ENCODE data around the gene HAND2. TPM values are rescaled to one million over a fixed set of nuclear protein-coding genes. Genes with fewer than 3 reads are reported as not detected.

HAND2 gene
- polyA plus RNA-seq, 2 donors: 1.4 to 2.0 TPM

- no peak overlapping the region for H3K27ac ChIP-seq (ENCODE audit: low read depth in 2 of 2, low read length in 1 of 2)
- no peak overlapping the region for H3K4me3 ChIP-seq (ENCODE audit: low read depth in 1 of 2, low read length in 2 of 2)
- no peaks in the 10 kb centered on the region for H3K27me3 ChIP-seq (ENCODE audit: control insufficient read depth in 1 of 2, insufficient read depth in 2 of 2, low read length in 2 of 2)
- H3K36me3 ChIP-seq (ENCODE audit: control insufficient read depth in 2 of 2, insufficient read depth in 2 of 2, low read length in 1 of 2): no peaks in the 10 kb centered on the region
- no peaks in the 10 kb centered on the region for H3K9me3 ChIP-seq (ENCODE audit: control insufficient read depth in 2 of 2, insufficient read depth in 1 of 2, low read depth in 1 of 2, low read length in 1 of 2)
- H3K4me1 ChIP-seq (ENCODE audit: control insufficient read depth in 2 of 2, insufficient read depth in 2 of 2, low read length in 1 of 2): peaks cover 0 to 2% of the 10 kb centered on the region in 2 donors
- WGBS, 2 donors: 95 to 99% methylated on average over 1 of the region's 1 CpG
Measured at GRCh38 chr4:173488074-173488473, 42.0 kb downstream of the HAND2 start.

DNA sequence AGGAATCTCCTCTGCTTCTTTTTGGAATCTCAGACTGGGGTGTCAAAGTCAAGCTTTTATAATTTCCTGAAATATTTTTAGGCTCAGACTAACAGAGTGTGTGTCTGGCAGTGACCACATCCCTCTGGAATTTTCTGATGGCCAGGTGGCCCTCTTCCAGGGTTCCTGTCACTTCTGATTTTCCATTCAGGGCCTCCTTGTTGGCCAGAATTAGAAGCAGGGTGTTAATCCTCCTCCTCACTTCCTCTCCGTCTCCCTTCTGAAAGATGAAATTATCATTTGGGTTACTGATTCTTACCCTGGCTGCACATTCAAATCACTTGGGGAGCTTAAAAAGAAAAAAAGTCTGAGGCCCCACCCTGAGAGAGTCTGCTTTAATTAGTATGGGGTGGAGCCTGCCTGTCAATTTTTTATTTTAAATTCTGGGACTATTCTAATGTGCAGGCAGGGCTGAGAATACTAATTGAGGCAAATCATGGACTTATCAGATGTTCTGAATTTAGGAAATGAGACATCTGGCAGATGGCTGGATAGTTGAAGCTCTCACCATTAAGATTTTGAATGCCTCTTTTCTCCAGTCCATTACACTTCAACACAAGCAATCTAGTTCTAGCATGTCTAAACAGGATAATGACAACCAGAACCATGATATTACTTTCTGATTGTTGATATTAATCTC lies 43.2 kb downstream of the HAND2 start:
- WGBS, 2 donors: 62 to 68% methylated on average over 1 of the region's 1 CpG
- no peak overlapping the region for H3K27ac ChIP-seq (ENCODE audit: low read depth in 2 of 2, low read length in 1 of 2)

GRCh38 chr4:173485164-173485563 lies 44.9 kb downstream of the HAND2 start:
- no peaks in the 10 kb centered on the region for H3K27me3 ChIP-seq (ENCODE audit: control insufficient read depth in 1 of 2, insufficient read depth in 2 of 2, low read length in 2 of 2)
- no peak overlapping the region for H3K27ac ChIP-seq (ENCODE audit: low read depth in 2 of 2, low read length in 1 of 2)
- no peaks in the 10 kb centered on the region for H3K4me1 ChIP-seq (ENCODE audit: control insufficient read depth in 2 of 2, insufficient read depth in 2 of 2, low read length in 1 of 2)
- no peaks in the 10 kb centered on the region for H3K9me3 ChIP-seq (ENCODE audit: control insufficient read depth in 2 of 2, insufficient read depth in 1 of 2, low read depth in 1 of 2, low read length in 1 of 2)
- no peaks in the 10 kb centered on the region for H3K36me3 ChIP-seq (ENCODE audit: control insufficient read depth in 2 of 2, insufficient read depth in 2 of 2, low read length in 1 of 2)
- H3K4me3 ChIP-seq (ENCODE audit: low read depth in 1 of 2, low read length in 2 of 2): no peak overlapping the region
- WGBS, 2 donors: 92 to 97% methylated on average over 1 of the region's 1 CpG

More for the DNA sequence above, 43.2 kb downstream of the HAND2 start:
- Histone ChIP-seq H3K9me3 (ENCODE audit: control insufficient read depth in 2 of 2, insufficient read depth in 1 of 2, low read depth in 1 of 2, low read length in 1 of 2) (no peaks in the 10 kb centered on the region), H3K4me3 (ENCODE audit: low read depth in 1 of 2, low read length in 2 of 2) (no peak overlapping the region), H3K4me1 (ENCODE audit: control insufficient read depth in 2 of 2, insufficient read depth in 2 of 2, low read length in 1 of 2) (peaks cover 0 to 2% of the 10 kb centered on the region in 2 donors), H3K27me3 (ENCODE audit: control insufficient read depth in 1 of 2, insufficient read depth in 2 of 2, low read length in 2 of 2) (no peaks in the 10 kb centered on the region), H3K36me3 (ENCODE audit: control insufficient read depth in 2 of 2, insufficient read depth in 2 of 2, low read length in 1 of 2) (no peaks in the 10 kb centered on the region)

GRCh38 chr4:173482330-173482931 lies 47.6 kb downstream of the HAND2 start:
- Histone ChIP-seq H3K27me3 (ENCODE audit: control insufficient read depth in 1 of 2, insufficient read depth in 2 of 2, low read length in 2 of 2) (no peaks in the 10 kb centered on the region), H3K4me3 (ENCODE audit: low read depth in 1 of 2, low read length in 2 of 2) (no peak overlapping the region), H3K4me1 (ENCODE audit: control insufficient read depth in 2 of 2, insufficient read depth in 2 of 2, low read length in 1 of 2) (no peaks in the 10 kb centered on the region), H3K36me3 (ENCODE audit: control insufficient read depth in 2 of 2, insufficient read depth in 2 of 2, low read length in 1 of 2) (no peaks in the 10 kb centered on the region), H3K9me3 (ENCODE audit: control insufficient read depth in 2 of 2, insufficient read depth in 1 of 2, low read depth in 1 of 2, low read length in 1 of 2) (no peaks in the 10 kb centered on the region), H3K27ac (ENCODE audit: low read depth in 2 of 2, low read length in 1 of 2) (no peak overlapping the region)
- 88 to 95% methylated on average over 1 of the region's 1 CpG for WGBS, 2 donors

DNA sequence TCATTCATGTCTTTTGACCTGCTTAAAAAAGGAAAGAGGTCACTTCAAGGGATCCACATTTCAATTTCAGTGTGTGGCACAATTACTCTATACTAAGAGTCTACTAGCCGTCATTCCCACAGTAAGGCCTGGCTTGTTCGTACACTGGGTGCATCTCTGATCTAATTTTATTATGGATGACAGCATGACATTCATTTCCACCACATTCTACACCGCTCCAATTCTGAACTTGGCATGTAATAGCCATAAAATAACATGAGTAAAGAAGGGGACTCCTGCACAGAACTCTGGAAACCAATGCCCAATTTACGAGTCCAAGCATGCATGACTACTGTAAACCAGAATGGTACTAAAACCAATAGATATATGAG lies 51.1 kb downstream of the HAND2 start:
- H3K27ac ChIP-seq (ENCODE audit: low read depth in 2 of 2, low read length in 1 of 2): no peak overlapping the region
- H3K27me3 ChIP-seq (ENCODE audit: control insufficient read depth in 1 of 2, insufficient read depth in 2 of 2, low read length in 2 of 2): no peaks in the 10 kb centered on the region
- H3K4me3 ChIP-seq (ENCODE audit: low read depth in 1 of 2, low read length in 2 of 2): no peak overlapping the region
- H3K36me3 ChIP-seq (ENCODE audit: control insufficient read depth in 2 of 2, insufficient read depth in 2 of 2, low read length in 1 of 2): no peaks in the 10 kb centered on the region
- WGBS, 2 donors: 80 to 87% methylated on average over 4 of the region's 4 CpGs
- H3K4me1 ChIP-seq (ENCODE audit: control insufficient read depth in 2 of 2, insufficient read depth in 2 of 2, low read length in 1 of 2): no peaks in the 10 kb centered on the region
- H3K9me3 ChIP-seq (ENCODE audit: control insufficient read depth in 2 of 2, insufficient read depth in 1 of 2, low read depth in 1 of 2, low read length in 1 of 2): no peaks in the 10 kb centered on the region

GRCh38 chr4:173478201-173478912 lies 51.7 kb downstream of the HAND2 start:
- Histone ChIP-seq H3K27me3 (ENCODE audit: control insufficient read depth in 1 of 2, insufficient read depth in 2 of 2, low read length in 2 of 2) (no peaks in the 10 kb centered on the region), H3K36me3 (ENCODE audit: control insufficient read depth in 2 of 2, insufficient read depth in 2 of 2, low read length in 1 of 2) (no peaks in the 10 kb centered on the region), H3K4me3 (ENCODE audit: low read depth in 1 of 2, low read length in 2 of 2) (no peak overlapping the region), H3K27ac (ENCODE audit: low read depth in 2 of 2, low read length in 1 of 2) (no peak overlapping the region), H3K9me3 (ENCODE audit: control insufficient read depth in 2 of 2, insufficient read depth in 1 of 2, low read depth in 1 of 2, low read length in 1 of 2) (no peaks in the 10 kb centered on the region), H3K4me1 (ENCODE audit: control insufficient read depth in 2 of 2, insufficient read depth in 2 of 2, low read length in 1 of 2) (no peaks in the 10 kb centered on the region)
- 77 to 78% methylated on average over 5 of the region's 5 CpGs for WGBS, 2 donors

GRCh38 chr4:173477016-173477415 lies 53.0 kb downstream of the HAND2 start:
- Histone ChIP-seq H3K27ac (ENCODE audit: low read depth in 2 of 2, low read length in 1 of 2) (no peak overlapping the region), H3K36me3 (ENCODE audit: control insufficient read depth in 2 of 2, insufficient read depth in 2 of 2, low read length in 1 of 2) (no peaks in the 10 kb centered on the region), H3K27me3 (ENCODE audit: control insufficient read depth in 1 of 2, insufficient read depth in 2 of 2, low read length in 2 of 2) (no peaks in the 10 kb centered on the region), H3K4me1 (ENCODE audit: control insufficient read depth in 2 of 2, insufficient read depth in 2 of 2, low read length in 1 of 2) (no peaks in the 10 kb centered on the region), H3K4me3 (ENCODE audit: low read depth in 1 of 2, low read length in 2 of 2) (no peak overlapping the region), H3K9me3 (ENCODE audit: control insufficient read depth in 2 of 2, insufficient read depth in 1 of 2, low read depth in 1 of 2, low read length in 1 of 2) (no peaks in the 10 kb centered on the region)
- WGBS, 2 donors: 59 to 70% methylated on average over 1 of the region's 1 CpG

Other genes starting within 250 kb of the HAND2 start
- 100 to 1,000 TPM; 156 to 240 TPM for gene HMGB2, start 195.9 kb downstream of the HAND2 start, polyA plus RNA-seq
- 1 to 10 TPM; 2.5 to 7.3 TPM for gene SAP30, start 159.3 kb downstream of the HAND2 start, polyA plus RNA-seq
- under 1 TPM; 0.04 to 0.24 TPM for gene SCRG1, start 131.1 kb downstream of the HAND2 start, polyA plus RNA-seq